A549 (cell line): ENCODE data around the gene APOM.

Source experiments
- CTCF ChIP-seq: fragments of >200 bp; sonication (Bioruptor Twin); formaldehyde crosslinking; IDR thresholded peaks from 3 replicates; pipeline ENCODE4 v1.5.1; 2016
- FOXS1 ChIP-seq: fragments of 250-450 bp; sonication (Bioruptor Pico); IDR thresholded peaks from 2 replicates; pipeline ENCODE4 v1.5.0; 2020; ENCODE audit warnings: mild to moderate bottlenecking, moderate library complexity
- HDAC2 ChIP-seq: fragments of 200-600 bp; sonication (generic); IDR thresholded peaks from 2 replicates; pipeline ENCODE4 v1.6.1; 2016
- MAX ChIP-seq: IDR thresholded peaks from 2 replicates; pipeline ENCODE4 v1.6.1; 2012
- MAZ ChIP-seq: fragments of 150-350 bp; IDR thresholded peaks from 2 replicates; pipeline ENCODE4 v1.6.1; 2014; ENCODE audit warnings: antibody characterized with exemption, low read depth, low read length, borderline replicate concordance
- PHF8 ChIP-seq: fragments of 200-600 bp; sonication (generic); IDR thresholded peaks from 2 replicates; pipeline ENCODE4 v1.6.1; 2016; ENCODE audit warnings: low read depth, mild to moderate bottlenecking, antibody characterized with exemption, moderate library complexity, borderline replicate concordance
- REST ChIP-seq: fragments of 200-600 bp; sonication (generic); IDR thresholded peaks from 2 replicates; pipeline ENCODE4 v1.6.1; 2016; ENCODE audit warnings: antibody characterized with exemption, mild to moderate bottlenecking, moderate library complexity
- TF ChIP-seq, protein P1 (sequence below): fragments of 450-650 bp; IDR thresholded peaks from 2 replicates; pipeline ENCODE4 v1.6.1; 2014; ENCODE audit warnings: antibody characterized with exemption

GRCh38 chr6:31631209-31631608 is 24.5 kb upstream of the APOM start:
- TF ChIP-seq CTCF: no peak
- no peak for TF ChIP-seq FOXS1
- TF ChIP-seq MAX: no peak
- TF ChIP-seq HDAC2: no peak
- TF ChIP-seq, protein P1, sequence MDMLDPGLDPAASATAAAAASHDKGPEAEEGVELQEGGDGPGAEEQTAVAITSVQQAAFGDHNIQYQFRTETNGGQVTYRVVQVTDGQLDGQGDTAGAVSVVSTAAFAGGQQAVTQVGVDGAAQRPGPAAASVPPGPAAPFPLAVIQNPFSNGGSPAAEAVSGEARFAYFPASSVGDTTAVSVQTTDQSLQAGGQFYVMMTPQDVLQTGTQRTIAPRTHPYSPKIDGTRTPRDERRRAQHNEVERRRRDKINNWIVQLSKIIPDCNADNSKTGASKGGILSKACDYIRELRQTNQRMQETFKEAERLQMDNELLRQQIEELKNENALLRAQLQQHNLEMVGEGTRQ: no peak
- TF ChIP-seq MAZ: no peak
- no peak for TF ChIP-seq REST
- TF ChIP-seq PHF8: no peak
